Stimulated activated CD4-positive, alpha-beta T cell treated with anti-CD3 and anti-CD28 coated beads, Interleukin-12 subunit alpha, Interleukin-12 subunit beta, amount 100 ng/mL, for 24 hours (primary cell): ENCODE data around the gene C22orf23.
"Not testable (repeated sequence)": the region's sequence is repeated elsewhere in the genome, so short reads cannot be mapped to it uniquely, and the experiment has no call there.

Experiments
- DNase-seq, 2 experiments: peaks; one replicate each; pipeline ENCODE4 v3.0.0-alpha.2; 2020; ENCODE audit warnings: low read depth in 2 of 2

The C22orf23 gene

DNA sequence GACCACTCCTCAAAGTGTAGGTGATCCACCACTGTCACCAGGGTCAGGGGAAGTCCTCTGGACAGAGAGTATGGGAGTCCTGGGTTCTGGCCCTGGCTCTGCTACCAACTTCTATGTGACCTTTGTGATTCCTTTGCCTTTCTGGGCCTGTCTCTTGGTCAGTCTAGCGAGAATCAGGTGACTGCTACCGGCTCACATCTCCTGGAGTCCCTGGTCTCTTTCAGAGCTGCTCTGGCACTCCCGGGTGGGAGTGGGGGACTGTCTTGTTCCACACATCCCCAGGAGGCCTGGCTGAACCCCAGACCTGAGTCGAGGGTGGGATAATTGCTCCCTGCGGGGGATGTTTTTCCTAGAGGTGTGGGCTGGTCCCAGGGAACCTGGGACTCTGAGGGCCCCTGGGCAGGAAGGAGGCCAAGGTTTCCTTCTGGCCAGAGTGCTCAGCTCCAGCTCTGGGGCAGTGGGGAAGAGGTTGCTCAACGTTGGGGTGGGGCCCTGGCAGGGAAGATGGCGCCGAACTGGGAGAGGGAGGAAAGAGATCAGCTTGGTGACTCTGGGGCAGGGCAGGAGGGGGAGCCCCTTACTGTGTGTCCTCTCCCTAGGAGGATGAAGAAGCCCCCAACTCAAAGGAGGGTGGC is 28.9 kb upstream of the C22orf23 start:
- no peak for DNase-seq

DNA sequence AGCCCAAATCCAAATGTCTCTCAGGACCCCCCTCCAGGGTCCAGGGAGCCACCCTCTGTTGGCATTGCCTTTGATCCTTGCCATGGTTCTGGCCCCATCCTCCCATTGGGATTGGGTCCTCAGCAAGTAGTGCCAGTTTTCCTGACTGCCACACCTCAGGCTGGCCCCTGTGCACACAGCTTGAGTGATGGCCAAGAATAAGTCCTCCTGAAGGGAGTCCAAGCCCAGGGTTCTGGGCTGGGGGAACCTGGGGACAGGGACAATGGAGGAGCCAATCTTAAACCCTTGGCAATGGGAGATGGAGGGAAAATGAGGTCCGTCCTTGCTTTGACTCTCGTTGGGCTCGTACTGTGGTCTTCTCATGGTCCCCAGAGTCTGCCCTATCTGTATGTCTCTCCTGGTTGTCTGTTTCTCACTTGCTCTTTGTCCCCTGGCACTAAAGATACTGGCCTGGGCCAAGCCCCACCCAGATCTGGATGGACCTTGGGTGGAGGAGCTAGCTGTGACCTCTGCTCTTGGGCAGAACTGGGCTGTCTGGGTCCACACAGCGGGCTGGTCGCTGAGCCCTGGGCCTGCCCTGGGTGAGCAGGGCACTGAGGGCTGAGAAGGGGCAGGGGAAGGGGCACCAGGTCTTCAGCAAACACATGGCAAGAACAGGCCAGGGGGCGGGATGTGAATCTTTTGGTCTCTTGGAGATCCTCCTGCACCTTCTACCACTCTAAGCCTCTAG is 28.0 kb upstream of the C22orf23 start:
- no peak for DNase-seq

DNA sequence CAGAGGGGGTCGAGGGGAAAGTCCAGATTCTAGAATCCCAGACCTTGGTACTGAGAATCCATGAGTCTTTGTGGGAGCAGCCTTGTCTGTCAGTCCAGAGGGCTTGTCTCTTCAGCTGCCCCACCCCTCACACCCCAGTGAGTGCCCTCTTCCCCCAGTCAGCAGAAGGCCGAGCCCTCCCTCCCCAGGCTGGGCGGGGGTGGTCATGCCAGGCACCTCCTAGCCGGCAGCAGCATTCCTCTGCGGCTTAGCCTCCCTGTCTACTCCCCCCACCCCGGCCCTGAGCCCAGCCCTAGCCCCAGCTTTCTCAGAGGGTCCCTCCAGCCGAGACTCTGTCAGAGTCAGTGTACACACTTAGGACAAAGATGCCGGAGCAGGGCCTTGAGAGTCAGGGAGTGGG is 26.4 kb upstream of the C22orf23 start:
- no peak for DNase-seq

DNA sequence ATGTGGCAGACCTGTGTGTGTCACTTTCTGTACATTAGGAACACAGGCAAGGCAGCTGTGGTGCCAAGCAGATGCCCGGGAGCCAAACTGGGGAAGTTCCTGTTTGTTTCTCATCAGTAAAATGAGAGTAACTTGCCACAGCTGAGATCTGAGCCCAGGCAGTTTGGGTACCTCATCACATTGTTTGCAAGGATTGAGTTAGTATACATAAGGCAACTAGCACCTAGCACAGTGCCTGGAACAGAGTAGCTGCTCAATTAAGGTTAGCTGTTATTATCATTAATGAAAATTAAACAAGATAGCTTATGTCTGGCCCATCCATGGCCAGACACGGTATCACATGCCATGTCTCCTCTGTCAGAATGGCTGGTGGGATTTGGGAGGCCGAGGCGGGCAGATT is 23.1 kb upstream of the C22orf23 start:
- DNase-seq = no peak

DNA sequence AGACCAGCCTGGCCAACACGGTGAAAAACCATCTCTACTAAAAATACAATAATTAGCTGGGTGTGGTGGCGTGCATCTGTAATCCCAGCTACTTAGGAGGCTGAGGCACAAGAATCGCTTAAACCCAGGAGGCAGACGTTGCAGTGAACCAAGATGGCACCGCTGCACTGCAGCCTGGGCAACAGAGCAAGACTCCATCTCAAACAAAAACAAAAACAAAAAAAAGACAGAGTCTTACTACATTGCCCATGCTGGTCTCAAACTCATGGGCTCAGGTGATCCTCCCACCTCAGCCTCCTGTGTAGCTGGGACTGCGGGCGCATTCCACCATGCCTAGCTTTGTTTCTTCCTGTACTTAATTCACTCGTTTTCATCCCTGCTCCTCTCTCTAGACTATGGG is 22.6 kb upstream of the C22orf23 start:
- DNase-seq = not testable (repeated sequence)

DNA sequence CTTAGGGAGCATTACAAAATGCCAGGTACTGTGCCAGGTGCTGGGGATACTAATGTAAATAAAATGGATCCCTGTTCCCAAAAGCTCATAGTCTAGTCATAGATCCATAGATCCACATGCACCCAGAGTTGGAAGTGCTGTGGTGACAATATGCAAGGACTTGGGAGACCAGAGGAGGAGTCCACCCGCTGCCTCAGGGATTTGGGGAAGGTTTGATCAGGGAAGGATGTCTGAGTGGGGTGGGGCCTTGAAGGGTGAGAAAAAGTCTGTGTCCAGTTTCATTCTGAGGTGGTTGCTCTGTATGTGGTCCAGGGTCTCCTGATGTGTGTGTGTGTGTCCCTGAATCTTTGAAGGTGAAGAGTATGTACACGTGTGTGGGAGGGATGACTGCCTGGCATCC is 21.8 kb upstream of the C22orf23 start:
- no peak for DNase-seq

DNA sequence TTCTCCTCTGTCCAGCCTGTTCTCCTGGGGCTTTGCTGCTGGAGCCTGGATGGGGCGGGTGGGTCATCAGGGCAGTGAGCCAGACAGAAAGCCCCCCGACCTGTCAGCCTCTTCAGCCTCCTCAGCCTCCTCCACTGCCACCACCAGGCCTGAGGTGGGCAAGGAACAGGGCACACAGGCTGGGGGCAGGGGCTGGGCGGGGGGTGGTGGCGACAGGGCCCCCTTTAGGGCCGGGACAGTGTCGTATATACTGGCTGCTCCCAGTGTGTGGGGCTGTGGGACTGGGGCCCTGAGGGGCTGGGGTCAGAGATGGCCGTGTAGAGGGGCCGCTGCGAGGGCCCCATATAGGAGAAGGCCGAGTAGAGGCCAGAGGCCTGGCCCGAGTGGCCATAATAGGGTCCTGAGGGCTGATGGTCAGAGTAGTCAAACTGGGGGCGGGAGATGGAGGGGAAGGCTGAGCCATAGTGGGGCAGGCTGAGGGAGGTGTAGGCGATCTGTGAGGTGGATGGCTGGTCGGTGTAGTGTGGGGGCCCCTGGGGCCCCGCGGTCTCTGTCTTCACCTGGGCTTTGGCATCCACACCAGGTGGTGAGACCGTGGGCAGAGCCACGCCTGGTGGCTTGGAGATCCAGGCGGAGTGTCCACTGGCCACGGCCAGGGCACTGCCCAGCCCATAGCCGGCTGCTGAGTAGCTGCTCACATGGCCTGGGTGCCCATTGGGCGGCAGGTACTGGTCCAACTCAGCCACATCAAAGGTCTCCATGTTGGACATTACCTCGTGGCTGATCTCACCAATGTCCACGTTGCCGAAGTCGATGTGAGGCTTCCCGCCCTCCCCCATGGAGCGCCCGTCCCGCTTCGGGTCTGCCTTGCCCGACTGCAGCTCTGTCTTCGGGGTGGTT is 20.1 kb upstream of the C22orf23 start:
- no peak for DNase-seq

DNA sequence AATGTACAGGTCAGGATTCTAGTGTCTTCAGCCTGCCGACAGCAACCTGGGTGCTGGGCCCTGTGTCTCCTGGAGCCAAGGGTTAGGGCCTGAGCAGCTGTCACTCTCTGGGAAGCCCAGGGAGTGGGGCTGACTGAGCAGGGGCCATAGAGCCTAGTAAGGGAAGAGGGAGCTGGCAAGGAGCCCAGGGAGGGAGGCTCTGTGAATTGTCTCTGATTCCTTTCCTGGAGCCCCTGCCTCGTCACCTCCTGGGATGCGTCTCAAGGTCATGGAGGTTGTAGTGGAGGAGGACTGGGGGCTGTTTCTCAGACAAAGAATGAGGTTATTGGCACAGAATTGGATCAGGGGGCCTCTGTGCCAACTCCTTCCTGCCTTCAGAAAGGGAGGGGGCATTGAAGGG is 19.1 kb upstream of the C22orf23 start:
- DNase-seq = no peak

DNA sequence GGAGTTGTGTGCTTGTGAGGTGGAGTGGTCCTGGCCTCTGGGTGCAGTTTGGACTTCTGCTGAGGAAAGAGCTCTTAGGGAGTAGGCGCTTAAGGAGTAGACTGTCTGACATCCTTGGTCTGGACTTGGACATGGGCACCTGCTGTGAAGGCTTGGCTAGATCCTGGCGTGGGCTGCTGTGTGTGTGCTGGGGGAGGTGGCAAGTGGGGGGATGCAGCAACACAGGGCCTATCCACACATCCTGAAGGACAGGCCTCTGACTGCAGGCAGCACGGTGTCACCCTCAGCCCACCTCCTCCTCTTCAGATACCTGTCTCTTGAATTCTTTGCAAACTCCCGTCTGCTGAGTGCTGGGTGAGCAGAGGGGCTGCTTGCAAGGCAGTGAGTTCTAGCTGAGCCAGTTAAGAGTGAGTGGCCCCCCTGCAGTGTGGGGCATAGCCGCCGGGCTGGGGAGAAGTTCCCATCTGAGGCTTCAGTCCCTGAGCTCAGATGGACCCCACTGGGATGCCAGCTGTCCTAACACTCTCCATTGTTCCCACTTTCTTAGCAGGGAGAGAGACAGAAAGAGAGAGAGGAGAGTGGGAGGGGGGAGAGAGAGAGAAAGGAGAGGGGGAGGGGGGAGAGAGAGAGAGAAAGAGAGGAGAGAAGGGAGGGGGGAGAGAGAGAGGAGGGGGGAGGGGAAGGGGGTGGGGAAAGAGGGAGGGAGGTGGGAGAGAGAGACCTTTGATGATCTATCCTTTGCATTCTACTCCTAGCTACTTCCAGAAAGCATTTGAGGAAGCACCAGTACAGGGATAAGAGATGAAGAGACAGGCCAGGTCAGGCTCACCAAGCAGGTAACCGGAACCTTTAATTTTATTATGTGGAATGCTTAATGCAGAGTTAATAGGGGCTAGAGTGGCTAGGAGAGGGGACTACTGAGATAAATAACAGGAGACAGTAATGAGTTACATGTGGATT is 18.4 kb upstream of the C22orf23 start:
- DNase-seq = no peak

DNA sequence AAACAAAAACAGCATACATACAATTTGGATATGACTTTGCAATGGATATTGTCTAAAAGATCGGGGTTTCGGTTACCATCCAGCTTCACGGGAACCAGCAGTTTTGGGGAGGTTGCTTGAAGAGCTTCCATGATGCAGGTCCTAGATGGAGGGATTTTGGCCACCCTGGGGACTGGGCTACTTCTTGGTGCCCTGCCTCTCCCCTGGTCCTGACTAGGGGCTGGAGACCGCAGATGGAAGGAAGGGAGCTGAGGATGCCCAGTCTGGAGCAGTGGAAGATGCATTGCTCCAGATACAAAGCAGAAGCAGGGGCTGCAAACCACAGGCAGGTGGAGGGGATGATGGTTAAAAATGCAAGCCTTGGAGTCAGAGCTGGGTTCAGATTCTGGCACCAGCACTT is 17.5 kb upstream of the C22orf23 start:
- DNase-seq = no peak

DNA sequence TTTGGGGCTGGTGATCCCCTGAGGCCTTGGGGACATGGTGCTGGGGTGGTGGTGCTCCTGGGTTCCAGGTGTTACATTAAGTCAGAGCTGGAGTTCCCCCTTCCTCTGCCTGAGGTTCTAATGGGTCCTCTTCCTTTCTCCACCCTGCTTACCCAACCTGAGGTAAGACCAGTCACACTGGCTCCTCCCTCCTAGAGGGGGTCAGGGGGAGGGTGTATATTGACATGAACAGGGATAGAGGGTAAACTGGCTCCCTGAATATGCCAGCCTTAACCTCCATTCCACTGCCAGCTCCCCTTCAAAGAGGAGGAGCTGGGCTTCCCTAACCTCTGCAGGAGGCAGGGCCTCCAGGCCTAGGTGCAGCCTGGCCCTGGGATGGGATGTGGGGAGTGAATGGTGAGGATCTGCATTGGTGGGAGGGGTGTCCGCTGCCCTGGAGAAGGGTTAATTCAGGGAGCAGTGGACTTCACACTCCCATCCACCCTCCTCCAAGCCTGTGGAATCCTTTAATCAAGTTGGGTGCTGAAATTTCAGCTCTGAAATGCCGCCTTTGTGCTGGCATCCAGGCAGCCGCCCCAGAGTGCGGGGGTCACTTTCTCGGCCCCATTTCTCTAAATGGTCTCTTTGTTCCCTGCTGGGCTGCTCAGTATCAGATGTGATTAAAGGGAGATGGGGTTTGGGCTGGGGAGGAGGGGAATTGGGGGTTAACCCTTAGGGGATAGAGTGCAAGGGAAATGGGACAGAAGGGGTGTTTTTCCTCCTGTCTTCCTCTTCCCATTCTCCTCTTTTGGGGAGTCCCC is 15.3 kb upstream of the C22orf23 start:
- DNase-seq = no peak

DNA sequence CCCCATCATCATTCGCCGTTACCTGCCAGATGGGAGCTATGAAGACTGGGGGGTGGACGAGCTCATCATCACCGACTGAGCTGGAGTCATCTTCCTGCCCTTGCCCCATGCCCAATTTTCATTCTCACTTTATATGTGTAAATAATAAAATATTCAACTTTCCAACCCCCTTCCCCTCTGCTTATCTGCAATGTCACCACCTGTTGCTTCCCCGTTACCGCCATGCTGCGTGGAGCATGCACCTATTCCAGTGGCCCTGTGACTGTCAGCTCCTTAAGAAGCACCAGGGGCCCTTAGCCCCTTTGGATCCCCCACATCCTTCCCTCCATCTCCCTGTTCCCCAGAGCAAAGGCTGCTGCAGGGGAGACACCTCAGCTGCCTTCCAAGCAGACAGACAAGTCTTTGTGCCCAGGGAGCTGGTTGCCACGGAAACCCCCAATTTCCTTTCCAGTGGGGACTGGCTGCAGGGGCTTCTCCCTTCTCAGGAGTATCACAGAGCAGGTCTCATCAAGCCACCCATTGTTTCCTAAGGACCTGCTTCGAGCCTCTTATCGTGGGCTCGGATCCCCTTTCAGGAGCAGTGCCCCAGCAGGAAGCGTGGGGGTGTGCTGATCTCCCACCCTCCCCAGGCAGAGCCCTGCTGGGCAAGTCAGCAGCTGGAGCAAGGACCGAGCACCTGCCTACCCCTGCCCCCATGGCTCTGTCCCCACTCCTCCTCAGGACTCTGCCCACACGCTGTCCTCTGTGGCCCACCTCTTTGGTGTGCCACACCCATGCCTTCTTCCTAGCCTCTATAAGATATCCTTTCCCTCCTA is 14.4 kb upstream of the C22orf23 start:
- no peak for DNase-seq

DNA sequence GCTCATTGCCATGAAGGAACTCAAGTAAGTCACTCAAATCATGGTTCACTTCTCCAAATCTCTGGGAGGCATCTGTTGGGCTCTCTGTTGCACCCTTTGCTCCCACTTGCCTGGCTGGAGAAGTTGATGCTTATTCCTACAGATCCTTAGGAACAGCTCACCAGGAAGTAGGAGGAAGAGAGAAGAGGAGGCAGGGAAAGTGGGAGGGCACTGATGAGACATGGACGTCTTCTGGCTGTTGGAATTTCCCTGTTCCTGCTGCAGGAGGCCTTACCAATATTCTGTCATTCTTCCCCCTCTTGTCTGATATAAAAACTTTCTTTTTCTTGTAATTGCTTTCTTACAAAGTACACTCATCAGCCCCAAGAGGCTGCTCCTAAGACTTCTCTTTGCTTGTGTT is 13.7 kb upstream of the C22orf23 start:
- DNase-seq = no peak

DNA sequence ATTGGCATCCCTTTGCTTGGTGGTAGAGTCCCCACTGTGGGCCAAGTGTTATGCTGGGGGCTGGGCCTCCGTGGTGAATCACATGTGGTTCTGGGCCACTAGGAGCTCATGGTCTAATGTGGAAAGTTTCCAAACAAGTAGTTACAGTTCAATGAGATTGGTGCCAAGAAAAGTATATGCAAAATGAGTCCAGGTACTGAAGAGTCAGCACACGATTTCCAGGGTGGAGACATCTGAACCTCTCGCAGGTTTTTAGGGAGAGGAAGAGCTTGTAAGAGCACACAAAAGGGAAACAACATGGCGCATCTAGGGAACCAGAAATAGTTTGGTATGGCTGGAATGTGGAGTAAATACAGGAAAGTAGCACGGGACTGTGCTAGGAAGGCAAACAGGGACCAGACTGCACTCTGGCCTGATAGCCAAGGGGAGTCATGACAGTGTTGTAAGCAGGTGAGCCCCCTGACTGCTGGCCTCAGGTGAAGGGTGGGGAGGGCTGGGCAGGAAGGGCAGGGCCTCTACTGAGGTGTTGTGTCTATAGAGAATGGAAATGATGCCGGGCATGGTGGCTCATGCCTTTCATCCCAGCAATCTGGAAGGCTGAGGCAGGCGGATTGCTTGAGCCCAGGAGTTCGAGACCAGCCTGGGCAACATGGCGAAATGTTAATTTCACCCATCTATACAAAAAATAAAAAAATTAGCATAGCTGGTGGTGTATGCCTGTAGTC is 12.7 kb upstream of the C22orf23 start:
- DNase-seq = no peak

DNA sequence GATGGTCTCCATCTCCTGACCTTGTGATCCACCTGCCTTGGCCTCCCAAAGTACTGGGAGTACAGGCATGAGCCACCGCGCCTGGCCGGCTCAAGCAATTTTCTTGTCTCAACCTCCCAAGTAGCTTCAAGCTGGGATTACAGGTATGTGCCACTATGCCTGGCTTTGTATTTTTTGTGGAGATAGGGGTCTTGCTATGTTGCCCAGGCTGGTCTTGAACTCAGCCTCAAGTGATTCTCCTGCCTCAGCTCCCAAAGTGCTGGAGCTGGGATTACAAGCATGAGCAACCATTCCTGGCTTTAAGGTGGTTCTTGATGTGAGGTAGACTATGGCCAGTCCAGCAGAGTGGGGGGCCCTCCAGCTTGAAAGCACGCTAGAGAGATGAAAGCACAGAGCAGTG is 7.7 kb upstream of the C22orf23 start:
- no peak for DNase-seq

DNA sequence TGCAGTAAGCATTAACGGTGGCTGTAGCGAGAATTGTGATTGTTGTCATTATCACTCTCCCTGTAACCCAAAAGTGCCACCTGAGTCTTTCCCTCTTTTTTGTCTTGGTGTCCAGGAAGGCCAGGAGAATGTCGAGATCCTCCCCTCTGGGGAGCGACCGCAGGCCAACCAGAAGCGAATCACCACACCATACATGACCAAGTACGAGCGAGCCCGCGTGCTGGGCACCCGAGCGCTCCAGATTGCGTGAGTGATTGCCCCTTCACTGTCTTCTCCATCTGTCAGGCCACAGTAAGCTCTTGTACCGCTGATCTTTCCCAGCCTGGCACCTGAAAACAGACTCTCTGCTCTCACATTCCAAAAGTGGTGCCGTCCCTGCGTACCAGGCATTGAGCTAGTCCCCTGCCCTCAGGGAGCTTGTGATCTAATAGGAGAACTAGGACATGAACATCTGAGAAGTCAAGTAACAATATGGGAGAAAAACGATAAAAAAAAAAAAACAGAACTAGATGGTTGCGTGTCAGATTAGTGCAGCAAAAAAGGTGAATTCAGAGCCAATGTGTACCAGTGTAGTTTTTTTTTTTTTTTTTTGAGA is 5.9 kb upstream of the C22orf23 start:
- no peak for DNase-seq

DNA sequence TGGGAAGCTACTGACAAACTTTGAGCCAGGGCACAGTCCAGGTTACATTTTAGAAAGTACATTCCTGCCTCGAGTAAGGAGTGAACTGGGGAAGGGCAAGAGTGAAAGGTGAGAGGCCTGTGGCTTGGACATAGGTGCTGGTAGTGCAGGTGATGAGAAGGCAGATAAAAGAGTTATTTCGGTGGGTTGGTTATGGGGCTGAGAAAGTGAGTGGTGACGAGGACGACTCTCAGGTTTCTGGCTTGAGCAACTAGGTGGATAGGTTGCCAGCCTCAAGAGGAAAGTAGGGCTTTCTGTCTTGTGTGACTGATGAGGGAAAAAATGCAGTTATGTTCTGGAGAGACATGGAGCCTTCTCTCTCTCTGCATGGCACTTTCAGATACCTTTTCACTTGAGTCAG is 3.8 kb upstream of the C22orf23 start:
- no peak for DNase-seq

DNA sequence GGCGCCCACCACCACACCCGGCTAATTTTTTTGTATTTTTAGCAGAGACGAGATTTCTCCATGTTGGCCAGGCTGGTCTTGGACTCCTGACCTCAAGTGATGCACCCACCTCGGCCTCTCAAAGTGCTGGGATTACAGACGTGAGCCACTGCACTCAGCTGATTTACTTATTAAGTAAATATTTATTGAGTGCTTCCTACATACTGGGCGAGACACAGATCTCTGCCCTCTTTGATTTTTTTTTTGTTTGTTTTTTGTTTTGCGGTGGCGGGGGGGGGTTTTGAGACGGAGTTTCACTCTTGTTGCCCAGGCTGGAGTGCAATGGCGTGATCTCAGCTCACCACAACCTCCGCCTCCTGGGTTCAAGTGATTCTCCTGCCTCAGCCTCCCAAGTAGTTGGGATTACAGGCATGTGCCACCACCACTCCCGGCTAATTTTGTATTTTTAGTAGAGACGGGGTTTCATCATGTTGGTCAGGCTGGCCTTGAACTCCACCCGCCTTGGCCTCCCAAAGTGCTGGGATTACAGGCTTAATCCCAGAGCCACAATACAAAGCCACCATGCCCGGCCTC is 2.5 kb upstream of the C22orf23 start:
- not testable (repeated sequence) for DNase-seq
